ENCODE data around the gene PTBP3.

Gene PTBP3

DNA sequence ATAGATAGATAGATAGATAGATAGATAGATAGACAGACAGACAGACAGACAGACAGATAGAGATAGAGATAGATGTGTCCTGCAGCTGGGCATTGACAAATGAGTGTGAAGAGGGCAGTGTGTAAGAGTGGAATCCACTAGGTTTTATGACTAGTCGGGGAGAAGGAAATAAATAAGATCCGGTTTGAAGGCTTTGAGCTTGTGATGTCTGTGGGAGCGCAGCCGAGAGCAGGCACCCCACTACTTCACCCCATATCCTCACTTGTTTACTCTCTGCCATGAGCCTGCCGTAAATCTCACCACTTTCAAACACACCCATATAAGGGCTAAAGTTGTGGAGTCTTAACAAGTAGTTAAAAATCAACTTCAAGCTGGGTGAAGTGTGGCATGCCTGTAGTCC lies 156.9 kb downstream of the PTBP3 start:
- FAIRE-seq (no peak), DNase-seq (ENCODE audit: insufficient read length, low spot score) (no peak)
- TF ChIP-seq, protein P1, sequence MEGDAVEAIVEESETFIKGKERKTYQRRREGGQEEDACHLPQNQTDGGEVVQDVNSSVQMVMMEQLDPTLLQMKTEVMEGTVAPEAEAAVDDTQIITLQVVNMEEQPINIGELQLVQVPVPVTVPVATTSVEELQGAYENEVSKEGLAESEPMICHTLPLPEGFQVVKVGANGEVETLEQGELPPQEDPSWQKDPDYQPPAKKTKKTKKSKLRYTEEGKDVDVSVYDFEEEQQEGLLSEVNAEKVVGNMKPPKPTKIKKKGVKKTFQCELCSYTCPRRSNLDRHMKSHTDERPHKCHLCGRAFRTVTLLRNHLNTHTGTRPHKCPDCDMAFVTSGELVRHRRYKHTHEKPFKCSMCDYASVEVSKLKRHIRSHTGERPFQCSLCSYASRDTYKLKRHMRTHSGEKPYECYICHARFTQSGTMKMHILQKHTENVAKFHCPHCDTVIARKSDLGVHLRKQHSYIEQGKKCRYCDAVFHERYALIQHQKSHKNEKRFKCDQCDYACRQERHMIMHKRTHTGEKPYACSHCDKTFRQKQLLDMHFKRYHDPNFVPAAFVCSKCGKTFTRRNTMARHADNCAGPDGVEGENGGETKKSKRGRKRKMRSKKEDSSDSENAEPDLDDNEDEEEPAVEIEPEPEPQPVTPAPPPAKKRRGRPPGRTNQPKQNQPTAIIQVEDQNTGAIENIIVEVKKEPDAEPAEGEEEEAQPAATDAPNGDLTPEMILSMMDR (IDR thresholded peaks at IDR 0.05; ENCODE audit: insufficient read depth, missing control alignments), result no peak

DNA sequence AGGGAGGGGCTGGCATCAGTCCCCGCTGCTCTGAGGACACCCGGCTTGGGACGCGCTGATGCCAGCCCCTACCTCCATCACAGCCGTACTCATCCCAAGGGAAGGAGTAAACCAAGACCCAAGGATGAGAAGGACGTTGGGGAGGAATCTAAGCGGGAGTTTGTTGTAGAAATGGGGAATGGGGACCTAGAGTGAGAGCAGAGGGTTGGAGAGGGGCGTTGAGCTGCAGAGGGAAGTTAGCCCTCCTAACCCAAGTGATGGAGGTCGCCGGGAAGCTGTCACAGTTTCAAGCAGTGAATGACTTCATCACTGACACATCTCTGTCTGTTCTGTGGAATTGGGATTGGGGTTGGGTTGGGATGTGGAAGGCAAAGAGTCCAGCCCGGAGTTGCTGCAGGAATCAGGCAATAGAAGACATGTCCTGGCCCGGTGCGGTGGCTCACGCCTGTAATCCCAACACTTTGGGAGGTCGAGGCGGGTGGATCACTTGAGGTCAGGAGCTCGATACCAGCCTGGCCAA lies 157.6 kb downstream of the PTBP3 start:
- DNase-seq (ENCODE audit: insufficient read length, low spot score) (no peak), FAIRE-seq (no peak)
- TF ChIP-seq, protein P1 (IDR thresholded peaks at IDR 0.05; ENCODE audit: insufficient read depth, missing control alignments), result no peak

DNA sequence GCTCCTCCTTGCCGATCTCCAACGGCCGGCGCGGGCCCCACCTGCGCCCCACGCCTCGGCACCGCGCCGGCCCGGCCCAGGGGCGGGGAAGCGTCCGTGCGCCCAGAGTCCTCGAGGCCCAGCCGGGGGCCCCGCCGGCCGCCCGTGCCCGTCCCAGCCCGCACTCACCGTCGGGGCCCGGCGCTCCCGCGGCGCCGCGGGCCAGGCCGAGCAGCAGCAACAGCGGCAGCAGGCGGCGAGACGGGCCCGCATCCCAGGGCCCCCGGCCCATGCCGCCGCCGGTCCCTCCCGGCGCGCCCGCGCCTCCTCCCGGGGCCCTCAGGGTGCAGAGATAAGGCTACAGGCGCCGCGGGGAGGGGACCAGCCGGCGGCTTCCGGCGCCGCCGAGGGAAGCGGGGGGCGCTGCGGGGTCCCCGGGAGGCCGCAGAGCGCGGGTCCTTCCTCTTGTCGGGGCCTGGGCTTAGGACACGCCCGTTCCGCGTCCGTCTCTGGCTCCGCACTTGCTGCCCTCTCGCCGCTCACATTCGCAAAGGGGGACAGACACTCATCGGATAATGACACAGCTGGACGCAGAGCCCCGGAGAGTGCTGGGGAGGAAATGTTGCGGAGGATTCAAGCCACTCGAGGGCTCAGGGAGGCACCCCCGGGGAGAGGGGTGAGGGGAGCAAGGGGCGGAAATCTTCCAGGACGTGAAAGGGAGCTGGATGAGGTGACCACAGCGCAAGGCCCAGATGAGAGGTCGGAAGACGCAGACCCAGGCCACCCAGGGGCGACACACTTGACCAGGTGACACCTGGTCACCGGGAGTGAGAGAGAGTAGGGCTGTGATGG lies 158.2 kb downstream of the PTBP3 start, which contains the start of gene SUSD1:
Gene SUSD1 (minus strand): TSS at position 333 of the 831 bp plus-strand sequence. CDS start 62 bp downstream, at position 271.
- DNase-seq (ENCODE audit: insufficient read length, low spot score), result peak; percentile 41

DNA sequence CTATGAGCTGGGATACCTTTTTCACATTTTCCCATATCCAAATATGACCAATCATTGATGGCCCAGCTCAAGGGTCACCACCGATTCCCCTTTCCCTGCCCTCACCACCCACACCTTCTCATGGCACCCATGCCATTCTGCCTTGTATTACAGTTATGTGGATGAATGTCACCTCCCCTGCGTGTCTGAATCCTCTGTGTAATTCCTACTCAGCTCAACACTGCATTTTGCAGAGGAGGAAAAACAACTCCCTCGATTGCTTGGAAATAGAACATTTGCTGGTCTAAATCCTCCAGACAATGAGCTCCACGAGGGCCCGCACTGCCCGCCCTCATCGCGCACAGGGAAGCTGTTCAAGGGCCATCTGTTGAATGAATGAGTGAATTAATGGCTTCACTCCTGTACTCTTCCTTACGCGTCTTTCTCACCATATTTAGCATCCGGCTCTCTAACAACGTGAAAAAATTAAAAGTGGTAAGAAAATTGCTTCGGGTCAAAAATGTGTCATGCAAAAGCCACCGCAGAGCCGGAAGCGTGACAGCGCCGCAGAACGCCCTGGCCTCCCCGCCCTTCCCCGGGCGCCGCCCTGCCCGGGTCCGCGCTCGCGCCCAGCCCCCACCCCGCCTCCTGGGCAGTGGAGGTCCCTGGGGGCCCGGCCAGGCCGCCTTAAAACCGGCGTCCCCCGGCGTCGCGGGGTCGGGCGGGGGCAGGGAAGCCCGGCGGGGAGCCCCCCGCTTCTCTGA lies 159.0 kb downstream of the PTBP3 start:
- TF ChIP-seq, protein P1 (IDR thresholded peaks at IDR 0.05; ENCODE audit: insufficient read depth, missing control alignments), result no peak
- FAIRE-seq (no peak), DNase-seq (ENCODE audit: insufficient read length, low spot score) (peak; percentile 68)

More for the DNA sequence above, 158.2 kb downstream of the PTBP3 start, which contains the start of gene SUSD1:
- FAIRE-seq, result no peak
- TF ChIP-seq, protein P1 (IDR thresholded peaks at IDR 0.05; ENCODE audit: insufficient read depth, missing control alignments), result no peak

DNA sequence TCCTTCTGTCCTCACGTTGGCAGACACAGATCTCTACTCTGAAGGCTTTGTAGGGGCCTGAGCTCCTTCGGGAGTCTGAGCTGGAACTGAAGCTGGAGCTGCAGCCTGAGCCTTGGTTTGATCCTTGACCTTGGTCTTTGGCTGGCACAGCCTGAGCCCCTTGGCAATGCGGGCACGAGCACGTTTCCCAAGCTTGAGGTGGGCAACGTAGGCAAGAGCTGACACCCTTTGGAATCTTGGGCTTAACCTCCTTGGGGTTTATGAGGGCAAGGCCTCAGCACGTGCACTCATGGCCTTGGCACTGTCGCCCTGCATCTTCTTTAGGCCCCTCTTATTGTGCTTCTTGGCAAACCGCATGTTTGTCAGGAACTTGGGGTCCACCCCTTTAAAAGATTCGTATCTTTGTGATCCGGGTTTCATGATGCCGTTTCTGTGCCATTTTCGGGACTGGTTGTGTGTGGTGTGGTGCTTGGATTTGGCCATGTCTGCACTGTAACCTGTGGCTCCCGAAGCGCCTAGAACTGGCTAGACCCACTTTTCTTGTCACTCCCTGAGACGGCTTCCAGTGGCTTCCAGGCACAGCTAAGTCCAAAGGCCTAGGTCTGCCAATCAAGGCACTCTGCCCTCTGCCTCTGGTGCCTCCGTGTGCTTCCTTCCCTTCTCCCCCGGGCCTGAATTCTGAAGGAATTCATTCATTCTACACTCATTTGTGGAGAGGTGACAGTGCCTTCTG lies 159.8 kb downstream of the PTBP3 start:
- TF ChIP-seq, protein P1 (IDR thresholded peaks at IDR 0.05; ENCODE audit: insufficient read depth, missing control alignments), result no peak
- DNase-seq (ENCODE audit: insufficient read length, low spot score) (no peak), FAIRE-seq (no peak)

DNA sequence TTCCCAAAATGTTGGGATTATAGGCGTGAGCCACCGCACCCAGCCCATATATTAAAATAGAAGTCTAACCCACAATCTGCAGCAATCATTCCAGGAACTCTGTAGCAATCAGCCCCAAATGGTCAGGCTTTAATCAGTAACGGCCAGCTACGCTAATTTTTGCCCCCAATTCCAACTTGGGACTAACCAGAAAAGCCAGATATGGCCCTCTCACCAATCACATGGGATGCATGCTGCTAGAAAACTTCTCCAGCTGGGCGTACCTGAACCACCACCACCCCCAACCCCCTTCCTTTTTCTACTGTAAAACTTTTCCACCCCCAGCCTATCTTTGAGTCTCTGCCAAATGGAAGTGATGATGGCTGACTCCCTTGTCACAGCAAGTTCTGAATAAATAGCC lies 162.5 kb downstream of the PTBP3 start:
- FAIRE-seq, result no peak
- TF ChIP-seq, protein P1 (IDR thresholded peaks at IDR 0.05; ENCODE audit: insufficient read depth, missing control alignments), result no peak
- DNase-seq (ENCODE audit: insufficient read length, low spot score), result no peak

Data from D721Med (cell line).